ENCODE measurements around the gene UBAC2.

Gene UBAC2

DNA sequence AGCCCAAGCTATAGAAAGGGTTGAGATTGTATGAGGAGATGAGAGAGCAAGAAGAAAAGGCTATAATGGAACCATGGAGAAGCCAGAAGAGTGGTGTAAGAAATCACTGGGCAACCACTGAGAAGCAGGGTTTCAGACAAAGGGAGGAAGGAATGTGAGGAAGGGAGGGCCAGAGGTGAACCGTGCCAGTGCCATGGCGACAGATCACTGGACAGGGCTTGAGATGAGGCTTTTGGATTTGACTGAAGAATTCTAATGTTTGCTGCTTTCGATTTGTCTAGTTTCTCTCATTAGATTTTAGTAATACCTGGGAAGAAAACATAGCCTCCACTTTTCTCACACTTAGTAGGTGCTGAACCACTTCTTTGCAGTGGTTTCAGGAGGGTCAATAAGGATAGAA, 112.8 kb downstream of the UBAC2 start:
- no peak for DNase-seq (ENCODE audit: low read depth)

DNA sequence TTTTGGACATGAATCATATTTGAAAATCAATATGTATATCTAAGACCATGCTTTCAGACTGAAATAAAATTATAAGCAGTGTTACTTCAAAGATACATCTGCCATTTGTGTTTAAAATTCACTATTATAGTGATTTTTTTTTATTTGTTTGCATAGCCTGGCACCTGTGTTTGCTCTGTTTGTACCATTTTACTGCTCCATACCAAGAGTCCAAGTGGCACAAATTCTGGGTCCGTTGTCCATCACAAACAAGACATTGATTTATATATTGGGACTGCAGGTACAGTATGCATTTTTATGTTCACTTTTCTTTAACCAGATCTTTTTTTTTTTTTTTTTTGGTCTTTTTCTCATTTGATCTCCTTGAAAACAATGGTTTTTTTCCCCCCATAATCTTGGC, 113.3 kb downstream of the UBAC2 start:
- DNase-seq (ENCODE audit: low read depth) = no peak

DNA sequence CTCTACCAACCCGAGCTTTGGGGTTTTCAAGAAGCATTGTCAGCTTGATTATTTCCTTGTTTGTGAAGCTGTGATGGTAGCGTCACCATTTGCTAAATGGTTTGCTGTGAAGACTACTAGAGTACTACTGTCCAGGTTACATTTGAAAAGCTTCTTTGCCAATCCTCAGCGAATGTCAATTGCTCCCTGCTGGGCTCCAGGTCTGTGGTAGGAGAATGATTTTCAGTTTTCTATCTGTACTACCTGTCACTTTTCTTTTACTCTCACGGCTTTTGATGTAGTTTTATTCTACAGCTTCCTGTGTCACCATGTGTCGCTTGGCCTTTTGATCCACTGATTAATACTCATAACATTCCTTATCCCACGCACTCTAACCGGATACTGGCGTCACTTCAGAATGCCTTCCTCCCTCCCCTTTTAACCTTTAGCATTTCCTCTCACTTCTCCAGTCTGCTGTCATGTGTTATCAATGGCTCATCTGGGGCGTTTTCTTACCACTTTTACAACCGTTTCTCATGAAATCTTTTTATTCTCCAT, 114.1 kb downstream of the UBAC2 start:
- no peak for DNase-seq (ENCODE audit: low read depth)

DNA sequence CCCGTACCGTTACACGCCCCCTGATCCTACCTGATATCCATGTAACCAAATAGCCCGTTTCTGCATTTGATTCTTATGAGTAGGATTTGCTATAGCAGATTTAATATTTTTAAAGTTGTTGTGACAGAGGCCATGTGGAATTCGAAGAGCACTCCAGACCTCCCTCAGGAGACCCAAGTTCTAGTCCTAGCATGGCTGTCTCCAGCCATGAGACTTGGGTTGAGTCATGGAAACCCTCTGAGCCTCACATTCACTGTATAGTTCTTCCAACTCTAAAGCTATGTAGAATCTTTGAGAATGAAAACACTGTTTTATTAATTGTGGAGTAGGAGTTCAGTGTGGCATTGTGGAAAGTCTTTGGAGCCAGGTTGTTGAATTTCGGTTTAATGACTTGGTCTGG, 114.5 kb downstream of the UBAC2 start:
- no peak for DNase-seq (ENCODE audit: low read depth)

DNA sequence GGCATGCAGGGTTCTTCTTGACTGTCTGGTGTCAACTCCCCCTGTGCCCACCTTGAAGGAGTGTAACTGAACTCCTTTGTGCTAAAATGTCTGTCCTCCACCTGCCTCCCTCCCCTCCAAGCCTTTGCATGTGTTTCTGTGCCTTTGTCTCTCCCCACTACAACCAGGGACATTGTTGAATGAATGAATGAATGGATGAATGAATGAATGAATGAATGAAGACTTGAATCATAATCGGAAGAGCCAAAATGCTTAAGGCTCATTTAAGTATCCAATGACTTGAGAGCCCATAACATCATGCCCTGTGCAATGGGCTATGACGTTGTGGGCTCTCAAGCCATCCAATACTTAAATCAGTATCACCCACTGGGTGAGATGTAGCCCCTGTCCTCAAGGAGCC, 115.6 kb downstream of the UBAC2 start:
- DNase-seq (ENCODE audit: low read depth) = no peak

DNA sequence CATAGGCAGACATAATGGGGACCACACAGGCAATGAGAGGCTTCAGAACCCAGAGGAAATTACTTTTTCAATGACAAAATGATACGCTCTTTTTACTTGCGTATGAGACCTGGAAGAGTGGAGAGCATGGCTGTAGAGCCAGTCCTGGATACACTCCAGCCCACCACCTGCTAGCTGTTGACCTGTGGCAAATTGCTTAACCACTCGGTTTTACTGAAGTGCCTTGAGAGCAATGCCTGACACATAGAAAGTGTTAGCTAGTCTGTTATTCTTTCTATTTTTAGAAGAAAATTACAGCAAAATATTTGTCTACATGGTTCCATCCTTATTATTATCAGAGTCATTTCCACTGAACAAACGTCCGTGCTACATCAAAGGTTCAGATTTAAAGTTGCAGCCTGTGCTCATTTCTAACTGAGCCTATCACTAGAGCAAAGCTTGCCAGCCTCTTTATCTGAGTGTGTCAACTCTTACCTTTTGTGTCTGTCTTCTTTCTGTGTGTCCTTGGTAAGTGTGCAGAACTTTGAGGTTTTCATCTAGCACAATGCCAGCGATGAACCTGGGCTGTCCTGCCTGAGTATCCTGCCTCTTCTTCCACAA, 116.1 kb downstream of the UBAC2 start:
- no peak for DNase-seq (ENCODE audit: low read depth)

DNA sequence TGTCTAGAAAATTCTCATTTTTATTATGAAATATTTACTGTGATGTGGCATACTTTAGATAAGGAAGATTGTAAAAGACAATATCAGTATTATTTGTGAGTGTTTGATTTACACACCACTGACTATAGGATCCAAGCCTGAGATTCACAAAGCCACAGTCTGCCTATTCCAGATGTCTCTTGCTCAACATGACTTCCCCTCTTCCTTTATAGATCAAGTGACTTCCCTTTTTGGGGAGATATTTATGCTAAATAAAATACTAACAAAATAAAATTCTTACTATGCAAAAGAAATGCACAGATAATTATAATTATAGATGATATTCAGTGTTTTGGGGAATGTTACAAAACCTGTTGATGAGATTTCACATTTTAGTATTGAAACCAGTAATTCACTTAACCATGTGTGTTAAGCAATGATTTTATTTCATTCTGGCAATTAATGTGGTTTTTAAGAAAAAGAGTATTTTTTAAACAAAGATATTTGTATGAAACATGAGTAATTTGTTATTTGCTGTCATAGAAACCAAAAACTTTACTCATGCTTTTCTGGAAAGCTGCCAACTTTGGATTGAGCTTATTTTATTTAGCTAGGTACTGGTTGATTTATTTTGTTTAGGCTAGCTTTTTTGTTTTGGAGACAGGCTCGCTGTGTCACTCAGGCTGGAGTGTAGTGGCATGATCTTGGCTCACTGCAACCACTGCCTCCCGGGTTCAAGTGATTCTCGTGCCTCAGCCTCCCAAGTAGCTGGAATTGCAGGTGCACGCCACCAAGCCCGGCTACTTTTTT, 120.2 kb downstream of the UBAC2 start:
- DNase-seq (ENCODE audit: low read depth) = peak; percentile 71

DNA sequence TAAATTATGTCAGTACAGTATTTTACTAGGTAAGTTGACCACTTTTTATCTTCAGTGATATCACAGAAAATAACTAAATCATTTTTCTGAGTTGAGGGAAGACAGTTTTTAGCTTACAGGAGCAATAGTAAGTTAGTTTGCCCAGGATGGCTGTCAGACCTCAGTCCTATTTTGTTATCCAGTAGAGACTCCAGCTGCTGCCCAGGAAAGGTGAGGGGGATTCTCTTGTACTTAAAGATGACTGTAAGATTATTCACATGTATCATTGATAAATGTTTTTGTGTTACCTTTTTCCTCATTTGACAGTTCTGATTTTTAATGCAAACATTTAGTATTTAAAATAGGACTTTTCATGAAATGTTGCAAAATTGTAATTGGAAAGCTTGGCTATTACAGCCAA, 121.1 kb downstream of the UBAC2 start:
- DNase-seq (ENCODE audit: low read depth) = no peak

DNA sequence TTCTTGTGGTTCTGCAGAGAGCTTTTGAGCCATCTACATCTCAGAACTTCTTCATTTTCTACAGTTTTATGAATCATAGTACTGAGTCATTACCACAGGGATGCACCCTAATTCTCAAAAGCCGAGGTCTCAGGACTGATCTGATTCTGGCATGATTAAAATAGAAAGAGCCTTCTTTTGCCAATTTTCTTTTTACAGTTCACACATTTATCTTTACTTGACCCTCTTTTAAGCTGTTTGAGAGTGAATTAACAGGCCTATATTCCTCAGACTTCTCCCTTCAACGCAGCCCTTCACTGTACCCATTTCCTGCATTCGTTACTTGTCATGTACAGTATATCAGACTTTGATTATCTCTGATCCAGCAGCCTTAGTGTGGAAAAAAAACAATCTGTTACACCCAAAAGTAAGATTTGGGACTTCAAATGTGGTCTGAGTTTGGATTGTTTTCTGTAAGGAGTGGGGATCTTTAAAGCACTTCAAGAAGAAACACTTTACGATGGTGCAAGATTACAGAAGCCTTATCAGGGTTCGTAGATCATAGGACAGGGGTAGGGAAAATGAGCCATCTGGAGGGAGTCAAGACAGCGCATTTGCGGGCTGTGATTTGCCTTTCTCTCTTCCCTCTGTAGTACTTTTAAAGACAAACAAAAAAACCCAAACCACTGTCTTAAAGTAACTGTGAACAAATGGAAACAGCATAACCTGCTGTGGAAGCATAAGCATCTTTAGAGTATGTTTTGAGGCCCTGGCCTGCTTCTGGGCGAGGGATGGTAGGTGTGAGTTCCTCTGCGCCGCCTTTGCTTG, 121.8 kb downstream of the UBAC2 start:
- DNase-seq (ENCODE audit: low read depth) = peak; percentile 67

DNA sequence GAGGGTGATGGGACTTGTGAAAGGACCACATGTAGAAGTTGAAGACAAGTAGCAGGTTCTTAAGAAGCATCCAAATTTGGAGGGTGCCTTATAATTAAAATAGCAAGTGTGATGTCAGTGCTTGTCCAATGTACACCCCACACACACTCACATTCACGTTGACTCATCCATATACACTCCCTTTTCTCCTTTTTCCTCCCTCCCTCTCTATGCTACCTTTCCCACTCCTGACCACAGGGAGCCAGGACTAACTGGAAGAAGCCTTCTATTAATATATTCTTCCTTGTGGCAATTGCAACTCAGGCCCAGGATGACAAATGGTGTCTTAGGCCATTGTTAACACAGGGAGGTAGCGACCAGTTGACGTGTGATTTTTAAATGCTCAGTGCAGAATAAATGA, 122.8 kb downstream of the UBAC2 start:
- DNase-seq (ENCODE audit: low read depth) = no peak

DNA sequence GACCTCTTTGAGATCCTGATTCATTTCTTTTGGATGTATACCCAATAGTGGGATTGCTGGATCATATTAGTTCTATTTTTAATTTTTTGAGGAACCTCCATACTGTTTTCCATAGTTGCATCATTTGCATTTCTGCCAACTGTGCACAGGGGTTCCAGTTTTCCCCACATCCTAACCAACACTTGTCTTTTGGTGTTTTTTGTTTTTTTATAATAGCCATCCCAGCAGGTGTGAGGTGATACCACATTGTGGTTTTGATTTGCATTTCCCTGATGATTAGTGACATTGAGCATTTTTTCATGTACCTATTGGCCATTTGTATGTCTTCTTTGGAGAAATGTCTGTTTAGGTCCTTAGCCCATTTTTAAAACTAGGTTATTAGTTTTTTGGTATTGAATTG, 125.4 kb downstream of the UBAC2 start:
- no peak for DNase-seq (ENCODE audit: low read depth)

DNA sequence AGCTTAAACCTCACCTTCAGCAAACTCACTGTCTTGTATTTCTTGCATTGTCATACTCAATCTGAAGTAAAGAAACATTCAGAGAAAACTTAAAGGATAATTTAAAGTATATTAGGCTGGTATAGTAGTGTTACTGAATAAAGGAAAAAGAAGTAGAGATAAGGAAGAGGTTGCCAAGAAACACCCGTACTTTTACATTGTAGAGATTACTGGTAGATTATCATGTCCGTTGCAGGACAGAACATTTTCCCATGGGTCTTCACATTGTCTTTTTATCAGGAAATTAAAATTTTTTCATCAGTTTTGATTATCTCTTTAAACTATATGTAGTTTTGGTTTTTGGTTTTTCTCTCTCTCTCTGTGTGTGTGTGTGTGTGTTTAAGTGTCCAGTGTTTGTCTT, 126.5 kb downstream of the UBAC2 start:
- DNase-seq (ENCODE audit: low read depth) = no peak

DNA sequence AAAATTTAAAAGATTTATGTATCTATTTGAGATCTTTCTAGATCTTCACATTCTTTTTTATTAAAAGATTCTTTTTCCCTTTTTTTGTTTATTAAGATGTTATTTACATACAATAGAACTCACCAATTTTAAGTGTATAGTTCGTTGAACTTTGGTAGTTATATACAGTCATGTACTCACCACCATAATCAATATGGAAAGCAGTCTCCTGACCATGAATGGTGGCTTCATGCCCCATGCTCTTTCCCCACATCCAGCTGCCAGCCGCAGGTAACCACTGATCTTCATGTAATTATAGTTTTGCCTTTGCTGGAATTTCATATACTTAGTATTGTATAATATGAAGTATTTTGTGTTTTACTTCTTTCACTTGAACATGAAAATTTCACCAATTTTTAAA, 127.1 kb downstream of the UBAC2 start:
- DNase-seq (ENCODE audit: low read depth) = no peak

DNA sequence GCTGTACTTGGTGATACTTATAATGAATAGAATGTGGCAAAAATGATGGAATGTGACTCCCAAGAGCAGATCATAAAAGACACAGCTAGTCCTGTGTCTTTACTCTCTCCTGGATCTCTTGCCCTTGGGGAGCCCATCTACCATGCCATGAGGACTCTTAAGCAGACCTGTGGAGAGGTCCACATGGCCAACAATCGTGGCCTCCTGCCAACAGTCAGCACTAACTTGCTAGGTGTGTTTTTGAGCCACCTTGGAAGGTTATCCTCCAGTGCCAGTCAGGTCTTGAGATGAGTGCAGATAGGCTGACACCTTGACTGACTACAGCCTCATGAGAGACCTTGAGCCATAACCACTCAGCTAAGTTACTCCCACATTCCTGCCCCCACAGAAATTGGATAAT, 128.8 kb downstream of the UBAC2 start:
- no peak for DNase-seq (ENCODE audit: low read depth)

DNA sequence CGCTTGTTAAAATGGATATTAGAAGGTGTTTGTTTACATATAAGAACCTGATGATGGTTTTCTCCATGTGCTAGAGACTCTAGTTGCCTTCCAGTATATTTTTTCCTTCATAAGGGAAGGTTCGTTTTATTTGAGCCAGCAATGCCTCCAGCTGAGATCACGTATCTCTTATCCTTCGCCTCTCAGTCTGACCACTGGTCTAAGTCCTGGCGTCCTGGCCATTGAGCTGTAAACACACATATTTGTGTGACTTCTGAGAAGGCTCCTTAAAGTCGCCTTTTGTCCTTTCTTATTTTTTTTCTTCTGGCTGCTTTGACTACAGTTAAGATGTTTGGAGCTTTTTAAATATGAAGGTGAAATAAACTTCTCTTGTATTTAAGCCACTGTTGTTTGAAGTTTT, 130.3 kb downstream of the UBAC2 start:
- no peak for DNase-seq (ENCODE audit: low read depth)

DNA sequence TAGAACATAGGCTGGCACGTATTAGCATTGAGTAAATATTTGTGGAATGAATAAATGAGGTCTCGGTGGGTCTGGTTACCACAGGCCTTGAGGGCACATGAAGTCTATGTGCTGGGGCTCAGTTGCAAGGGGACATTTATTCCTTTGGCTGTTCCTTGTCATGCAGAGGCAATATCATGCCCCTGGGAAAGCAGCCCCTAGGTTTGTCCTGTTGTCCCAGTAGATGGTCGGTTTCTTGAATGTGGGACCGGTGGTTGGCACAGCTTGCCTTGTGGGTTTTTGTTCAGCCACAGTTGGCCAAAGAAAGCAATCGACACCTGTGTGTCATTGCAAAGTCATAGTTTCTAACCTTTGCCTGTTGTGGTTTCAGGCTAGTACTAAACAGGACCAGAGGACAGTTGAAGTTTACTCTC, 131.2 kb downstream of the UBAC2 start:
- DNase-seq (ENCODE audit: low read depth) = no peak

DNA sequence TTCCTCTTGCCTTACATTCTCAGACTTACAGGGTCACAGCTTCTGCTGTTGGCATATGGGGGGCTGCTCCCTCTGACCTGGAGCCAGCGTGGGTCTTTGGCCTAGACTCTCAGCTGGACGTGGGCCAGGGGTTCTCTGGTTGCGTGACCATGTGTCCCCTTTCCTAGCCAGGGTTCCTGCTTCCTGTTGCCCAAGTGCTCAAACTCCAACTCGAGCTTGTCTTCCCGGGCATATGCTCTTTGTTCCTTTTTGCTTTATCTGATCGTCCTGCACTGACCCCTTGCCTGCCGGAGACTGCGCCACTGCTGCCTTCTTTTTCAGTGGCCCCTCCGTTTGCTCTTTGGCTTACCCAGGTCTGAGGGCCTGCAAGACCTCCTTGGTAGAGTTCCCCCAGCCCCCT, 131.8 kb downstream of the UBAC2 start:
- no peak for DNase-seq (ENCODE audit: low read depth)

DNA sequence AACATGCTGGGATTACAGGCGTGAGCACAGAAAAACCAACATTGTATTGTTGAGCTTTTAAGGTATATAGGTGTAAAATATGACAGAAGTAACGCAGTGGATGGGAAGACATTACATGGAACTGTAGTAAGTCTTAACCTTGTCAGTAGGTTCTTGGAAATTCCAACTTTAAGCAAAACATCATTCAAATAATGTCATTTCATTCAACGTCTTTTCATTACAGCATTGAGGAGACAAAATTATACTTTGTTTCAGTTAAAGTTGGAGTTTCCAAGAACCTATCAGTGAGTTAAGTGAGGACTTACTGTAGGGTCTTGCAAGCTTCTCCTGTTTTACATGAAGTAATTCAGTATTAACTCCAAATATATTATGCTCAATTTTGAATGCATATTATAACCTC, 133.6 kb downstream of the UBAC2 start:
- DNase-seq (ENCODE audit: low read depth) = no peak

DNA sequence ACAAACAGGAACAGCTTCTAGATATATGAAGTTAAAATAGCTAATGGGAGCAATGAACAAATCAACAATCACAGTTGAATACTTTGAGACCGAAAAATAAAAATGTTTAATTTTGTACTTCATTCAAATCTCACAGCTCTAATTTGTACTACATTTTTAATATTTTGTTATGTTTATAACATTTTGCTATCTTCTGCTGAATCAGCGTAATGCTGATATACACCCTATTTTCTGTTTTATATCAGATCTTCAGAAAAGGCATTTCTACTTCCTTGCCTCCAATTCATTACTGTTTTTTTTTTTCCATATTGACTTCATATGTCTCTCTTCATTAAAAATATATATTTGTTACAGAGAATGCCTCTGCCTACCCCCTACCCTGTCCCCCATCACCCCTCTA, 134.4 kb downstream of the UBAC2 start:
- no peak for DNase-seq (ENCODE audit: low read depth)

DNA sequence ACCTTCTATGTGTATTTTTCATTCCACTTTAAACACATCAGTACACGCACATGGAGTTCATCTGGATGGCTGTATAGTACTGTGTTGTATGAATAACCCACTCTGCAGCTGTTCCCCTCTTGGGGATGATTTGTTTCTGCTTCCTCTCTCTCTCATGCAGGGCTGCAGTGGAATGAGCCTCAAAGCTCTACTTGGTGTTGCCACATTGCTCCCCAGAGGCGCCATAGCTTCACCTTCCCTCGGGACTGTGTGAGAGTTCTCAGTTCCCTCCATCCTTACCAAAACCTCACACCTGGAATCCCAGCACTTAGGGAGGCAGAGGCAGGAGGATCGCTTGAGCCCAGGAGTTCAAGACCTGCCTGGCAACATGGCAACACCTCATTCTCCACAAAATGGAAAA, 134.9 kb downstream of the UBAC2 start:
- DNase-seq (ENCODE audit: low read depth) = no peak

DNA sequence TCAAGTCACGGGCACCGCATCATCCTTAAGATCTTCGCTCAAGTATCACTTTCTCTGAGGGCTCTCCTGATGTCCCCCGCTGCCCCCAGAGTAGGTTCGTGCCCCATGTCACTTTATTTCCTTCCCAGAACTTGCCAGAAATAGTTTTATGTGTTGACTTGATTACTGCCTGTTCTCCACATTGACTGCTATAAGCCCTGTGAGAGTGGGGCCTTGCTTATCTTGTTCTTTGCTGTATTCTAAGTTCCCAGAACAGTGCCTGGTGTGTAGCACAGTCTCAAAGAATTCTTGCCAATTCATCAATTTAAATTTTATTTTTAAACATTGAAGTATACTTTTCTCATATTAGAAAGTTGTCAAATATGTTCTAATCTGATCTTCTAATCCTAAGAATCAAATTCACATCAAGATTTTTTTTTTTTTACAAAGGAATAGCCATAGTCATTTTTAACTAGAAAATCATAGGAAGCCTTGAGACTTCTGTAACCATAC, 138.6 kb downstream of the UBAC2 start:
- no peak for DNase-seq (ENCODE audit: low read depth)

DNA sequence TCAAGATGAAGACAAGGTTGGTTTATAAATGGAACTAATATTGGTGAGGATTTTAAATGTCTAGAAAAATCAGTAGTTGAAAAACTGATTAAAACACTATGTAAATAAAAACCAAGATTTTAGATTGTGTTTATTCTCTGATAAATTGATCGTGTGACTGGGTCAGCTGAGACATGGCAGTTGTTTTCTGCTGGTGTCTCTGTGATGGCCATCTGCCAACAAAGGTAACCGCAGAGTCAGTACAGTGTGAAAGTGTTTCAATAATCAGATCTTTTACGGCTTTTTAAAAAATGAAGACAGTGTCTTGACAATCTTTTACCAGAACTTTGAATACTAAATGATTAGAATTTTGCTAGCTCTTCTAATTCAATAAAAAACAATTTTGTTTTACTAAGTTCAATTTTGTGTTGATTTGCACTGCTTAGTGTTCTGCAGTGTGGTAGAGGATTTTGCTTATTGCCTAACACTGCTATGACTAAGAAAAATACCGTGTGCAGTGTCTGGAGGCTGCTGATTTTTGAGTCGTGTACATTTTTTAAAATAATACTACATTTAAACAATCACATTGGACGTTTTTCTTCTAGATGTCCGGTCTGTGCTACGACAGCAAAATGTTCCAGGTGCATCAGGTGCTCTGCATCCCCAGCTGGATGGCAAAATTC, 139.2 kb downstream of the UBAC2 start:
- no peak for DNase-seq (ENCODE audit: low read depth)

Measured in GM04504 (cell line).